Activated CD8-positive, alpha-beta memory T cell treated with anti-CD3 and anti-CD28 coated beads, Interleukin-2, amount 10 ng/mL, durations not matched to agents 7 days and 5 days (primary cell): ENCODE results near the gene LMX1B. TPM values are rescaled to one million over a fixed set of nuclear protein-coding genes. Genes with fewer than 3 reads are reported as not detected.

Source experiments
- ATAC-seq: fragments of 150-1000 bp; cut with Tn5 transposase; one replicate; pipeline ENCODE4 v1.10.0; 2021; ENCODE audit warnings: moderate library complexity
- CTCF ChIA-PET: fragments of 350-600 bp; sonication (Branson Sonifier 250); formaldehyde crosslinking; loops from one replicate; lab custom pipeline; 2021; ENCODE audit warnings: antibody characterized with exemption; lab: Charles Lee
- DNase-seq: peaks from one replicate; pipeline ENCODE4 v3.0.0-alpha.2; 2020
- H3K27ac Mint-ChIP-seq: one replicate; pipeline ENCODE4 v1.8.0; 2021; ENCODE audit warnings: mild to moderate bottlenecking, mixed read lengths
- H3K27me3 Mint-ChIP-seq: one replicate; pipeline ENCODE4 v1.8.0; 2021; ENCODE audit warnings: mixed read lengths
- H3K36me3 Mint-ChIP-seq: one replicate; pipeline ENCODE4 v1.8.0; 2021; ENCODE audit warnings: mild to moderate bottlenecking, mixed read lengths
- H3K4me1 Mint-ChIP-seq: one replicate; pipeline ENCODE4 v1.8.0; 2021; ENCODE audit warnings: mixed read lengths
- H3K4me3 Mint-ChIP-seq: one replicate; pipeline ENCODE4 v1.8.0; 2021; ENCODE audit warnings: mild to moderate bottlenecking, moderate library complexity, mixed read lengths
- H3K9me3 Mint-ChIP-seq: one replicate; pipeline ENCODE4 v1.8.0; 2022; ENCODE audit warnings: low read depth, mixed read lengths
- total RNA-seq, 2 experiments: library from RNA; stranded (reverse); gene quantifications; one replicate each; pipeline ENCODE4 v1.2.3, GENCODE V29; 2021

LMX1B gene
- total RNA-seq, 2 experiments from 2014 or later = not detected

DNA sequence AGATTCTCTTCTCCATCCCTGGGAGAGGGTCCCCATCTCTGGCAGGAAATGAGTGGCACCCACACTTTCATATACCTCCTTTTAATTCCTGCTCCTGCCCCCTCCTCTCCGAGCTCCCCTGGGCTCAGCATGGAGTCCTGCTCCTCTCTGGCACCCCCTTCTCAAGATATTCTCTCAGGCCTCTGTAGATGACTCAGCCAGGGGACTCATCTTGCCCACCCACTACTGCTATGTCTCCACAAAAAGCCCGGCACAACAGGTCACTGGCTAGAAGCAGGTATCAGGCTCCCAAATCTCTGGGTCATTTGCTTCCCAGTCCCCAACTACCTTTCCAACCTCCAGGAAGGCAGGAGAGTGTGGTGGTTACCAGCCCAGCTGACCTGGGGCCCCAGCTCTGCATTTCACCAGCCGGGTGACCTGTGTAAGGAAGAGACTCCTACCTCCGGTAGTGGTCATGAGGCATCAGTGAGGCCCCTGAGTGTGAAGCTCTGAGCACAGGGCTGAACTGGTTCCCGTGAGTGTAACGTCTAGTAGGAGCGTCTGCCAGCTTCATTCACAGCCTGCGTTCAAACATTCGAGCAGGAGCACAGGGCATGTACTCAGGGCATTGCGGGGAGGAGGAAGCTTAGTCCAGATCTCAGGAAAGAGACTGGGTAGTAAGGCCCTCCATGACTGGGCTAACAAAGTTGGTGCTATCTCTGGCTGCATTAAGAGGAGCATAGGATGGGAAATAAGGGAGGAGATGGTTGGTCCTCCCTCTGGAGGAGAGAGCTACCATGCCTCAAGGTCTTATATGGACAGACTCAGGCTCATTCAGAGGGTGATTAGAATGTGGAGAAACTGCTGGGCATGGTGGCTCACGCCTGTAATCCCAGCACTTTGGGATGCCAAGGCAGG, 63.7 kb downstream of the LMX1B start:
- H3K27me3 Mint-ChIP-seq = peaks cover 86% of the 10 kb centered on the region
- CTCF ChIA-PET = interaction anchor here (0.7 to 2.1 kb wide), 4 partner anchors 13 to 580 kb away, joined by 3 to 10 read pairs (median 6); no protein-coding TSS in a partner anchor
- DNase-seq = no peak
- no peak for ATAC-seq
- H3K4me3 Mint-ChIP-seq = no peak overlapping the region
- H3K4me1 Mint-ChIP-seq = peaks cover 3% of the 10 kb centered on the region
- H3K9me3 Mint-ChIP-seq = no peaks in the 10 kb centered on the region
- peaks cover 2% of the 10 kb centered on the region for H3K36me3 Mint-ChIP-seq
- H3K27ac Mint-ChIP-seq = no peak overlapping the region

DNA sequence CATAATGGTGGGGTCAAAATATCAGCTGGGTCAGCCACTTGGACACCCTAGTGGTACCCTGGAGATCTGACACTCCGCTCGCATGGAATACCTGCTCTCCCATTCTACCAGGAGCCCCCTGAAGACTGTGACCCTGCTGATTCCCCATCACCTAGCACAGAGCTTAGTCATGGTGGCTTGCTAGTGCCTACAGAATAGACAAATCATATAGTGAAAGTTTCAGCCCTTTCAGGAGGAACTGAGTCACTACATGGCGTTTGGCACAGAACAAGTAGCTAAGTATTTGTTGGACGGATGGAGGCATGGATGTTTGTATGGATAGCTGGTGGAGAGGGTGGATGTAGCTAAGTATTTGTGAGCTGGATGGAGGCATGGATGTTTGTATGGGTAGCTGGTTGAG, 65.3 kb downstream of the LMX1B start:
- H3K27ac Mint-ChIP-seq = no peak overlapping the region
- CTCF ChIA-PET = interaction anchor here (0.7 to 2.1 kb wide), 4 partner anchors 12 to 39 kb away, joined by 3 to 10 read pairs (median 6); no protein-coding TSS in a partner anchor
- no peak overlapping the region for H3K4me3 Mint-ChIP-seq
- peaks cover 5% of the 10 kb centered on the region for H3K4me1 Mint-ChIP-seq
- H3K36me3 Mint-ChIP-seq = peaks cover 2% of the 10 kb centered on the region
- DNase-seq (no peak), ATAC-seq (no peak)
- H3K9me3 Mint-ChIP-seq = no peaks in the 10 kb centered on the region
- peaks cover 81% of the 10 kb centered on the region for H3K27me3 Mint-ChIP-seq

- Mint-ChIP-seq H3K36me3 (no peaks in the 10 kb centered on the region), H3K27me3 (peaks cover 81% of the 10 kb centered on the region), H3K4me1 (peaks cover 2% of the 10 kb centered on the region), H3K9me3 (no peaks in the 10 kb centered on the region), H3K4me3 (no peak overlapping the region), H3K27ac (no peak overlapping the region)
- DNase-seq = no peak
- ATAC-seq = no peak
- CTCF ChIA-PET = no interaction called here
Observed at GRCh38 chr9:126681336-126681735, 67.6 kb downstream of the LMX1B start.

GRCh38 chr9:126682113-126682810, 68.5 kb downstream of the LMX1B start:
- no peak for ATAC-seq
- H3K4me3 Mint-ChIP-seq = no peak overlapping the region

DNA sequence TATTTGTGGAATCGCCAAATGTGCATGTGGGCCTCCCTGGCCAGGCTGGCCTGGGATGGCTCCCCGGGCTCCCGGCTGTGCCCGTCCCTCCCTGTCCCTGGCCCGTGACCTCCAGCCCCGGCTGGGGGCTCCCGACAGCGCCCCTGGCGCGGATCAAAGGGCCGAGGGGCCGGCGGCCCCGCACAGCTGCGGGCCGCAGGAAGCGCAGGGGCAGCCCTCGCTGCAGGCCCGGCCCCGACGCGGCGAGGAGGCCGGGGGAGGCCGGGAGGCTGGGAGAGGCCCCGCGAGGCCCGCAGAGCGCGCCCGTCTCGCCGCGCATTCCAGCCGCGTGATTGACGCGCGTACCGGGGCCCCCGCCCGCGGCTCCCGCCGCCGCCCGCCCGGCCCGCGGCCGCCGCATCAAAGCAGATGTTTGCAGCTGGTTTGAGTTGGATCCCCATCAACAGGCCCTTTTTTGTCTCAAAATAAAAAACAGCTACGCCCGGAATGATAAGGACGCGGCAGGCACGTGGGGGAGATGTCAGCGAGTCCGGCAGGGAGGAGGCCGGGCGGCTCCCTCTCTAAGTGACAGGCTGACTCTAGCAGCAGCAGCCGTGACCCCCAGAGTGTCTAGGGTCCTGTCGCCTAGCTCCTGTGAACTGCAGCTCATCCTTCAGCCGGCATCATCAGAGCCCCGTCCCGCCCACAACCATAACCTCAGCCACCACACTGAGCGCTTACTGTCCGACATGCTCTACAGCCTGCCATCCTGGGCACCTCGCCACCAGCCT, 69.4 kb downstream of the LMX1B start:
- Mint-ChIP-seq H3K4me3 (no peak overlapping the region), H3K4me1 (peaks cover 2% of the 10 kb centered on the region), H3K9me3 (no peaks in the 10 kb centered on the region), H3K27ac (no peak overlapping the region), H3K36me3 (no peaks in the 10 kb centered on the region), H3K27me3 (peaks cover 75% of the 10 kb centered on the region)
- DNase-seq (no peak), ATAC-seq (no peak)
- CTCF ChIA-PET = no interaction called here

More at GRCh38 chr9:126682113-126682810, 68.5 kb downstream of the LMX1B start:
- no peak overlapping the region for H3K27ac Mint-ChIP-seq
- peaks cover 78% of the 10 kb centered on the region for H3K27me3 Mint-ChIP-seq
- no peak for DNase-seq
- peaks cover 2% of the 10 kb centered on the region for H3K4me1 Mint-ChIP-seq
- CTCF ChIA-PET = no interaction called here
- no peaks in the 10 kb centered on the region for H3K36me3 Mint-ChIP-seq
- H3K9me3 Mint-ChIP-seq = no peaks in the 10 kb centered on the region

DNA sequence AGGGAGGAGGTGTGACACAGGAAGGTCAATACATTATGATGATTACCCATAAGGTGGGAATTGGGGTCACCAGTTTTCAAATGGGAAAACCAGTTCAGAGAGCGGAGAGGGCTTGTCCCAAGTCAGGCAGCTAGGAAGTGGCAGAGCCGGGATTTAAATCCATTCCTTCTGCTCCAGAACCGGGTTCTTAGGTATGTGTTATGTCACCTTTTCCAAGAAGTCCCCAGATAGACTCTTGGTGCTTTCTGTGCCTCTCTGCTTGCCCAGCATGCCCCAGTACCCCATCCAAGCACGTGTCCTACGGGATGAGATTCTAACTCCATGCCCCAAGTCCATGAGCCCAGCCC, 69.9 kb downstream of the LMX1B start:
- H3K27ac Mint-ChIP-seq = no peak overlapping the region
- no peak for DNase-seq
- ATAC-seq = no peak
- CTCF ChIA-PET = no interaction called here
- no peaks in the 10 kb centered on the region for H3K36me3 Mint-ChIP-seq
- H3K4me3 Mint-ChIP-seq = no peak overlapping the region
- peaks cover 2% of the 10 kb centered on the region for H3K4me1 Mint-ChIP-seq
- no peaks in the 10 kb centered on the region for H3K9me3 Mint-ChIP-seq
- peaks cover 72% of the 10 kb centered on the region for H3K27me3 Mint-ChIP-seq

DNA sequence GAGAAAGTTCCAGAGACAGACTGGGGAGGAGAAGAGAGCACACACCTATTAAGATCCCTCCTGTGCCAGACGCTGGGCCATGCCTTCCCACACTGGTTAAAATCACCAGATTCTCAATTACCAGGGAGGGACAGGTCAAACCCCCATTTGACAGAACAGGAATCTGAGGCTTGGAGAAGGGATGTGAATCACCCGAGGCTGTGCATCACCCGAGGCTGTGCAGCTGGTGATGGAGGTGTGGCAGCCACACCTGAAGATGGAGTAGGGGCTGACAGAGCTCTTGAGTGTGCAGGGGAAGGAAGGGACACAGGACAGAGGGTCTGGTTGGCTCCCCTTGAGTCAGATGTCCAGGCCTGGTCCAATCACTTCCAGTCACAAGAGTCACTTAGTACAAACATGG, 70.6 kb downstream of the LMX1B start:
- Mint-ChIP-seq H3K4me1 (peaks cover 2% of the 10 kb centered on the region), H3K27me3 (peaks cover 68% of the 10 kb centered on the region), H3K27ac (no peak overlapping the region), H3K9me3 (no peaks in the 10 kb centered on the region), H3K36me3 (no peaks in the 10 kb centered on the region), H3K4me3 (no peak overlapping the region)
- ATAC-seq (no peak), DNase-seq (no peak)
- CTCF ChIA-PET = no interaction called here

DNA sequence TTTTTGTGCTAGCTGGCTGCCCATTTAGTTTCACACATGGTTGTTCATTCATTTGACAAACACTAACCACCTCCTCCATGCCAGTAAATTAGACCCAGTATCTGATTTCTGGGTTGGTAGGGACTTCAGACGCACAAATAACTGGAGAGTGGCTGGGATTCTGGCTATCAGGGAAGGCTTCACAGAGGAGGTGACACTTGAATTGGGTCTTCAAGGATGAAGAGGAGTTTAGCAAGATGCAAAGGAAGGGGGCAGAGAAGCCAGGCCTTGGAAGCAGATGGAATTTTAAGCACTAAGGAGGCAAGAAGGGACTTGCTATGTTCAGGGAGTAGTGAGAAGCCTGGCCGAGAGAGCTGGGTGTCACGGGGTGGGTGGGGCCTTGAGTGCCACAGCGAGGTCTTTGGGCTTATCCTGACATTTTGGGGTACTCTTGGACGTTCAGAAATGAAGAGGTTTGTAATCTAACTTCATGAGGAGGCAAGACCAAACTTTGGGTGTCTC, 71.3 kb downstream of the LMX1B start:
- DNase-seq = no peak
- Mint-ChIP-seq H3K27me3 (peaks cover 64% of the 10 kb centered on the region), H3K4me1 (peaks cover 2% of the 10 kb centered on the region), H3K9me3 (no peaks in the 10 kb centered on the region), H3K36me3 (no peaks in the 10 kb centered on the region), H3K4me3 (no peak overlapping the region), H3K27ac (no peak overlapping the region)
- CTCF ChIA-PET = no interaction called here
- no peak for ATAC-seq

GRCh38 chr9:126687930-126688461, 74.3 kb downstream of the LMX1B start:
- peaks cover 2% of the 10 kb centered on the region for H3K4me1 Mint-ChIP-seq
- H3K27me3 Mint-ChIP-seq = peaks cover 45% of the 10 kb centered on the region
- DNase-seq (no peak), ATAC-seq (no peak)
- no peak overlapping the region for H3K27ac Mint-ChIP-seq
- CTCF ChIA-PET = interaction anchor here (1.2 to 3.3 kb wide), 2 partner anchors 18 to 94 kb away, joined by 3 to 19 read pairs; no protein-coding TSS in a partner anchor
- H3K4me3 Mint-ChIP-seq = no peak overlapping the region
- H3K36me3 Mint-ChIP-seq = no peaks in the 10 kb centered on the region
- no peaks in the 10 kb centered on the region for H3K9me3 Mint-ChIP-seq

- ATAC-seq = no peak
- H3K9me3 Mint-ChIP-seq = no peaks in the 10 kb centered on the region
- H3K36me3 Mint-ChIP-seq = no peaks in the 10 kb centered on the region
- H3K4me3 Mint-ChIP-seq = no peak overlapping the region
- DNase-seq = no peak
- CTCF ChIA-PET = interaction anchor here (3.3 kb wide), 1 partner anchor 93 kb away, joined by 19 read pairs; no protein-coding TSS in a partner anchor
- H3K4me1 Mint-ChIP-seq = no peaks in the 10 kb centered on the region
- H3K27me3 Mint-ChIP-seq = peaks cover 41% of the 10 kb centered on the region
- no peak overlapping the region for H3K27ac Mint-ChIP-seq
Observed at GRCh38 chr9:126688617-126689016, 74.9 kb downstream of the LMX1B start.

- Mint-ChIP-seq H3K9me3 (no peaks in the 10 kb centered on the region), H3K4me3 (no peak overlapping the region), H3K27me3 (peaks cover 35% of the 10 kb centered on the region), H3K4me1 (no peaks in the 10 kb centered on the region), H3K36me3 (no peaks in the 10 kb centered on the region), H3K27ac (no peak overlapping the region)
- DNase-seq (no peak), ATAC-seq (no peak)
- CTCF ChIA-PET = interaction anchor here (0.6 to 3.3 kb wide), 7 partner anchors 13 to 398 kb away, joined by 3 to 31 read pairs (median 19); no protein-coding TSS in a partner anchor
Observed at GRCh38 chr9:126689027-126689825, 75.5 kb downstream of the LMX1B start.

GRCh38 chr9:126690431-126691051, 76.8 kb downstream of the LMX1B start:
- CTCF ChIA-PET = interaction anchor here (0.6 to 3.3 kb wide), 29 partner anchors 9 to 427 kb away, joined by 3 to 31 read pairs (median 4); no protein-coding TSS in a partner anchor
- Mint-ChIP-seq H3K4me1 (no peaks in the 10 kb centered on the region), H3K9me3 (no peaks in the 10 kb centered on the region), H3K4me3 (no peak overlapping the region), H3K27ac (no peak overlapping the region), H3K36me3 (no peaks in the 10 kb centered on the region), H3K27me3 (peaks cover 22% of the 10 kb centered on the region)
- DNase-seq = peak; percentile 71
- peak; percentile 79 for ATAC-seq
